ENCODE data around the gene CHRNA1. TPM values are rescaled to one million over a fixed set of nuclear protein-coding genes. Genes with fewer than 3 reads are reported as not detected.

The CHRNA1 gene
- total and polyA plus RNA-seq, 2 experiments from 2014 or later, result not detected

GRCh38 chr2:174752403-174753037, 11.8 kb downstream of the CHRNA1 start:
- ATAC-seq (no peak), DNase-seq (ENCODE audit: low spot score) (no peak)
- Mint-ChIP-seq H3K9me3 (no peaks in the 10 kb centered on the region), H3K27me3 (ENCODE audit: insufficient read depth, low read depth, poor library complexity) (peaks cover 6% of the 10 kb centered on the region), H3K36me3 (ENCODE audit: low read depth) (no peaks in the 10 kb centered on the region), H3K4me3 (no peak overlapping the region), H3K4me1 (peaks cover 22% of the 10 kb centered on the region), H3K27ac (no peak overlapping the region)
- Histone ChIP-seq H3K36me3 (ENCODE audit: insufficient read depth) (no peaks in the 10 kb centered on the region), H3K4me3 (no peak overlapping the region), H3K79me2 (replicated peaks; ENCODE audit: insufficient read depth) (no peaks in the 10 kb centered on the region), H4K20me1 (replicated peaks; ENCODE audit: insufficient read depth) (no peaks in the 10 kb centered on the region), H2AFZ (no peak overlapping the region), H3K4me1 (ENCODE audit: insufficient read depth) (peaks cover 16% of the 10 kb centered on the region), H3K27ac (ENCODE audit: low read depth) (no peak overlapping the region), H3K9me2 (ENCODE audit: insufficient read depth) (peaks cover 3% of the 10 kb centered on the region; the same call in 1 of the 2 replicates), H3K27me3 (ENCODE audit: insufficient read depth) (no peaks in the 10 kb centered on the region), H3K4me2 (no peak overlapping the region), H3F3A (replicated peaks; ENCODE audit: low read depth) (no peaks in the 10 kb centered on the region)
- TF ChIP-seq NANOG (IDR thresholded peaks at IDR 0.05; ENCODE audit: borderline replicate concordance) (no peak), POLR2AphosphoS5 (IDR thresholded peaks at IDR 0.05; ENCODE audit: low read depth) (no peak), ZNF462 (CRISPR knock-in tag; IDR thresholded peaks at IDR 0.05) (no peak), CREB1 (CRISPR knock-in tag; IDR thresholded peaks at IDR 0.05; ENCODE audit: low read depth) (no peak), ETS1 (IDR thresholded peaks at IDR 0.05) (no peak), ZNF114 (CRISPR knock-in tag; IDR thresholded peaks at IDR 0.05) (no peak), EZH2 (IDR thresholded peaks at IDR 0.05; ENCODE audit: low read depth, unreplicated experiment) (no peak), JUNB (IDR thresholded peaks at IDR 0.05; ENCODE audit: unreplicated experiment) (no peak), REST (IDR thresholded peaks at IDR 0.05; ENCODE audit: unreplicated experiment) (no peak), EZH2phosphoT487 (IDR thresholded peaks at IDR 0.05; ENCODE audit: unreplicated experiment) (no peak), ZNF331 (CRISPR knock-in tag; IDR thresholded peaks at IDR 0.05; ENCODE audit: low read depth) (no peak), CTCF (conservative IDR thresholded peaks at IDR 0.05; ENCODE audit: low read depth in 2 of 2) (no peak), STAT1 (IDR thresholded peaks at IDR 0.05; ENCODE audit: unreplicated experiment) (no peak)

All from GM23338 (cell line).